HG03175 (cell line): ENCODE data around the gene MRPS34.

Experiments used
- ATAC-seq: cut with Tn5 transposase; IDR thresholded peaks from one replicate; pipeline ENCODE4 v1.9.1; 2021; ENCODE audit warnings: mild to moderate bottlenecking, moderate library complexity; ENCODE audit not compliant: unreplicated experiment

MRPS34 gene

DNA sequence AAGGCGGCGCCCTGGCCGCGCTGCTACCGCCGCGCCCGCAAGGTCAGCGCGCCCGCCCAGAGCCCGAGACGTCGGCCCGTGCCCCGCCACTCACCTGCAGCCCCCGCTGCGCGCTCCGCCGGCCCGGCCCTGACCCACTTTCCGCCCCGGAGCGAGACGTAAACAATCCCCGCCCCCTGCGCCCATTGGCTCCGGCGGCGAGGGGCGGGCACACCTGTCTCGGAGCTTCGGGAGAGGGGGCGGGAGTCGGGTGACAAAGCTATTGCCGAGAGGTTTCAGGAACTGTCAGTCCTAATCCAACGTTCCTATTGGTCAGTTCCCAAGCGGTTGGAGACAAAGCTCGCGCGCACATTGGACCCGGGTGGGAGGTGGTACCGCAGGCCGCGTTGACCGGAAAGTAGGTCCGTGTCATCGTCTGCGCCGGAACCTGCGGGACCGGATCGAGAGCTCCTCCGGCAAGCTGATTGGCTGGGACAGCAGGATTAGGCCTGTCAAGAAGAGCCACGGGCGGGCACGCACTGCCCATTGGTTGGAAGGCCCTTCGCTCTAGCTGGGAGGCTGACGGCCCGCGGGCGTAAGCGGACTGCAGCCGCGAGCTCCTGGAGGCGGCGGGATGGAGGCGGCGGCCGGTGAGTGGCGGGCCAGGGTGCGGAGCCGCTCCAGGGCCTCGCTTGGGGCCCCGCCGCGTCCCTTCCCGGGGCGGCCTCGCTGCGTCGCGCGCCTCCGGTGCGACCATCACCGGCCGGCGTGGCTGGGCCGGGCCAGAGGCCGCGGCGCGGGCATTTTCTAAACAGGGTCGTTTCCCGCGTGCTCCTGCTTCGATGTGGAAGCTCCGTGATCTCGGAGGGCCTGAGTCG is 9.7 kb upstream of the MRPS34 start, which contains the start of the genes NUBP2 and SPSB3:
TSS of gene NUBP2 (plus strand) at position 553 of the 857 bp plus-strand sequence. CDS start at position 614, 61 bp downstream.
TSS of gene SPSB3 (minus strand) at position 164 of the 857 bp plus-strand sequence. CDS start 1,088 bp downstream, outside the sequence.
- ATAC-seq = peak; percentile 89

DNA sequence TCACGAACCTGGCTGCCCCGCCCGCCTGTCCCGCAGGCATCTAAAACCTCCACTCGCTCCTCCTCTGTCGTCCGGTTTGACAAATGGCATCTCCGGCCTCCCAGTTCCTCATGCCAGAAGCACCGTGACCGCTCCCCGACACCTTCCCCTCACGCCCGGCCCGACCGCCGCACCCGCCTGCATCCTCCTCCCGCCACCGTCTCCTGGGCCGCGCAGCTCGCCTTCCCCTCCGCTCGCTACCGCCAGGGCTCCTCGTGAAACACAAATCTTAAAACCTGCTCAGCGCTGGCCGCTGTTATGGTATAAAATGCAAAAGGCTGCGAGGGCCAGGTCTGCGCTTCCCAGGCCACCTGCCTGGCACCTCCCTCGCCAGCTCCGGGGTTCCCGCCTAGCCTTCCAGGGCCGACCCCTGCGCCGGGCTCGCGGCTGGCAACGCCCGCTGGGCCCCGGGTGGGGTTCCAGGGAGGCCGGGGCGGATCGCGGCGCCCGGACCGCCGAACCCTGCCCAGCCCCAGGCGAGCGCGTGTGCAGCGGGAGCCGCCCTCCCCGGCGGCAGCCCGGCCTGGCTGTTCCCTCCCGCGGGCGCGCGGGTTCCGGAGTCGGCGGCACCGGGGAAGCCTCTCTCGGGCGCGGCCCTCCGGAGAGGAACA is 8.9 kb upstream of the MRPS34 start:
- no peak for ATAC-seq

- no peak for ATAC-seq
These were observed 8.3 kb upstream of the MRPS34 start for GRCh38 chr16:1781254-1781653.

DNA sequence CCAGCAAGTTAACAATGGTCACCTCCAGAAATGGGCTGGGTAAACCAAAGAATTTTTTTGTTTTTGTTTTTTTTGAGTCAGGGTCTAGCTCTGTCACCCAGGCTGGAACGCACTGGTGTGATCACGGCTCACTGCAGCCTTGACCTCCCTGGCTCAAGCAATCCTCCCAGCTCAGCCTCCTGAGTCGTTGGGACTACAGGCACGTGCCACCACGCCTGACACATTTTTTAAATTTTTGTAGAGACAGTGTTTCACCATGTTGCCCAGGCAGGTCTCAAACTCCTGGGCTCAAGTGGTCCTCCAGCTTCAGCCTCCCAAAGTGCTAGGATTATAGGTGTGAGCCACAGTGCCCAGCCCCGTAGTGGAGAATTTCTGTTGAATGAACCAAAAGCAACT is 7.7 kb upstream of the MRPS34 start:
- no peak for ATAC-seq

GRCh38 chr16:1779741-1780676 is 7.1 kb upstream of the MRPS34 start:
- no peak for ATAC-seq

DNA sequence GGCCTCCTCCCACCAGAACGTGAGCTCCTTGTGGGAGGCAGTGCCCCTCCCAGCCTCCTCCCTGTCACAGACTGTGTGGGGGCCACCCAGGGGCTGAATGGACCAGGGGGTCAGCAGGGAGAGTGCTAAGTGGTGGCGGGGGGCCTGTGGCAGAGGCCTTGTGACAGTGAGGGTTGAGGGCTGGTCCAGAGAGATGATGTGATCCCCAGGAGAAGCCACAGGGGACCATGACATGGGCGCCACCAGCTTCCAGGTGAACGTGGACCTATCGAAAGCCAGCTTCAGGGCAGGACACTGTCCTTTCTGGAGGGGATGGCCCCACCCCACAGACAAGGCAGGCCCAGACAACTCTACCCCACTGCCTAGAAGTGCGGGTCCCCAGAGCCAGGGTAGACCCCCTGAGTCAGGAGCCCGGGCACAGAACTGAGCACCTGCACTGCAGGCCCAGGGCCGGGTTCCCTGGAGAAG is 6.3 kb upstream of the MRPS34 start:
- ATAC-seq = no peak

DNA sequence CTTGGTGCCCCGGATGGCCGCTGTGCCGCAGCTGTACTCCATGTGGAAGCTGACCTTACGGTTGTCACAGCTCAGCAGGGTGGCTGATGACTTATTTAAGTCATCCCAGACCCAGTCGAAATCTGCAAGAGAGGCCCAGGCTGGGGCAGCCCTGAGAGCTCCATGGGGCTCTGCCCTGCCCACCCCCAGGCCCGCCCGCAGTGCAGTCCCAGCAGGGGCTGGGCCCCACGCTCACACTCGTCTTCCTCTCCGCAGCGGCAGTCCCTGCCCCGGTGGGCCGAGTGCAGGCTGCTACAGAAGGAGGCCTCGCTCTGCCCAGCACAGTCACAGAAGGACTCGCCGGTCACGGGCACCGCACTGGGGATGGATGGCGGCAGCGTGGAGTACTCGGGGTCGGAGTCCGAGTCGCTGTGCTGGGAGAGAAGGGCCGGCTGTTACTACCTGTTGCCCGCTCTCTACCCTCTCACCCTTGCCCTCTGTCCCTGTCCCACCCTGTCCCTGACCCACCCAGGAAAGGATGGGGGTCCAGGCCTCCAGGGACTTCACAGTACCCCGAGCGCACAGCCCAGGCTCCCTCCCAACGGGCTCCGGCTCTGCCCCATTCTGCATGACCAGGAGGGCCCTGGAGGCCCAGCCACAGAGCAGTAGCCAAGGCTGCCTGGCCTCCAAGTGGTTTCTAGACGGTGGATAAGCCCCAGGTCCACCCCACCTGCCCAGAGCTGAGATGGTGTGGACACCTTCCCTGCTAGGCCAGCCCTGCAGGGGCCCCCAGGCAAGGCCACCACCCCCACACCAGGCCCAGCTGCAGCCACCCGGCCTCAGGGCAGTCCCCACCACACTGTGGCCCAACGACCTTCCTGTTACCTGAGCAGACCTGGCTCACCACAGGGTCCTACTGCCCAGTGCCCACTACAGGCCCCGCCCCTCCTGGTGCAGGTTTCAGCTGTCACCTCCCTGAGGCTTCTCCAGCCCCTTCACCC is 5.6 kb upstream of the MRPS34 start:
- ATAC-seq = no peak

- ATAC-seq = no peak
These were observed 4.7 kb upstream of the MRPS34 start for GRCh38 chr16:1777375-1778199.

DNA sequence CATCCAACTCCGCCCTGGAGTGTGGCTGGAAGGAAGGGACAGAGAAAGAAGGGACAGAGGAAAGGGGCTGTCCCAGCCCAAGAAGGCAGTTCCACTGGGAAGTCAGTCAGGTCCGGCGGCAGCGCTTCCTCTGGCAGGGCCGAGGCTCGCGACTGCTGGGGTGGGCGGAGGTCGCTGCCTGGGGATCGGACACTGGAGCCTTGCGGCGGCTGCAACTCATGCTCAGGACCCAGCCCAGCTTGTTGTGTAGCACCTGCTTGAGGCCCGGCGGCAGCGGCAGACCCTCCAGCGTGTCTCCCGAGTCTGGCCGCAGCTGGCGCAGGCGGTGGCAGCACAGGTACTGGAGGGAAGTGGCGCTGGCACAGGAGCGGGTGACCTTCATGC is 4.0 kb upstream of the MRPS34 start:
- ATAC-seq = no peak

- ATAC-seq = no peak
These were observed 3.7 kb upstream of the MRPS34 start for GRCh38 chr16:1776672-1776955.

DNA sequence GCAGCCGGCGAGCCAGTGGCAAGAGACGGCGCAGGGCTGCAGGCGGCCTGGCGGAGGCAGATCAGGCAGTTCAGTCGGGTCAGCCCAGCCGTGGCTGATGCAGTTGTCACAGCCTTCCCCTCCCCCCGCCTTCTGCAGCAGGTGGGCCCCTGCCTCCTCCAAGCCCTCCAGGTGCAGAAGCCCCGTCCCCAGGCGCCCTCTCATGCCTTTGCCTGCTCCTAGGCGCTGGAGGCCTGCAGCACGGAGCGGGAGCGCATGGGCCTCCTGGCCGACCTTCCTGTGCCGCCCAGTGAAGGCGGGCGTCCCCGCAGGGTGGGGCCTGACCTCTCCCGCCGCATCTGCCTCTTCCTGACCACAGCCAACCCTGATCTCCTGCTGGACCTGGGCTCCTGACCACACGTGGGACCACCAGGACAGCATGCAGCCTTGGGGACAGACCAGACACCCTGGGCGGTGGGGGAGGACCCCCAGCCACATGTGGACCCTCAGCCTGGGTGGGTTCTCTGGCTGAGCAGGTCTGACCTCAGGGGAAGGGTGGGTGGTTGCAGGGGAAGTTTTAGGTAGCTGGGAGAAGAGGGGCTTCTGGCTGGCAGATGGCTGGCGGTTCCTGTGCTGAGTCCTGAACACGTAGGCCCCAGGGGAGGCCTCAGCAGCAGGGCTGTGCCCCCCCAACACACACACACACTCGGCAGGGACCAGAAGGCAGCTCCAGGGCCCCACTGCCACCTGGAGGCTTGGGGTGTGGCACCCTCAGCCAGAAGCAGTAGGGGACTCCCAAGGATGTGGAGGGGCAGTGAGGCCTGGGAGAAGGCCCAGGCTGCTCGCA is 3.1 kb upstream of the MRPS34 start:
- ATAC-seq = no peak

- no peak for ATAC-seq
These were observed 2.3 kb upstream of the MRPS34 start for GRCh38 chr16:1775006-1775845.

GRCh38 chr16:1774448-1774780 is 1.5 kb upstream of the MRPS34 start:
- no peak for ATAC-seq

DNA sequence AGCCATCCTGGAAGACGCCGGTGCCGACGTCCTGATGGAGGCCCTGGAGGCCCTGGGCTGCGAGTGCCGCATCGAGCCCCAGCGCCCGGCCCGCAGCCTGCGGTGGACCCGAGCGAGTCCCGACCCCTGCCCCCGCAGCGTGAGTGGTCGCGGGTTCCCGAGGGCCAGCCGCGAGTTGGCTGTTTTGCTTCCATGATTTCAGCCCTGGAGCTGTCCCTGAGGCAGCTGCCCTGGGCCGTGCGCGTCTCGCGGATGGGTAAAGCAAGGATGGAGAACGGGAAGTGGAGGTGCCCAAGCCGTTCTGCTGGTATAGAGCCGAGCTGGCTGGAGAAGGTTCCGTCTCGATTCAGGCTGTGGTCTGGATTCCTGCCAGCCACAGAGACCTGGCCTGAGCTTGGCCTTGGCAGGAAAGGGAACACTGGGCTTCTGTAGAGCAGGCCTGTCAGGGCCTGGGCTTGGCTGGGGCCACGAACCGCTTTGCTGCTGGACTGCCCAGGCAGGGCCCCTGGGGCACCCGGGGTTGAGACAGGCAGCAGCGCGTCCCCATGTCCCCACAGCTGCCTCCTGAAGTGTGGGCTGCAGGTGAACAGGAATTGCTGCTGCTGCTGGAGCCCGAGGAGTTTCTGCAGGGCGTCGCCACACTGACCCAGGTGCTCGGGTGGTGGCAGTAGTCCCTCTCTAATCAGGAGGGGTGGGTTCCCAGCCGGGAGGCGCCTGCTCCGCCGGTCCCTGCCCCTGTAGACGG is 941 bp upstream of the MRPS34 start:
- ATAC-seq = no peak

GRCh38 chr16:1772362-1772907 is 499 bp downstream of the MRPS34 start, which contains the start of gene EME2:
EME2 (plus strand) TSS chr16:1772810; CDS start chr16:1773228, 418 bp downstream.
- ATAC-seq = no peak

DNA sequence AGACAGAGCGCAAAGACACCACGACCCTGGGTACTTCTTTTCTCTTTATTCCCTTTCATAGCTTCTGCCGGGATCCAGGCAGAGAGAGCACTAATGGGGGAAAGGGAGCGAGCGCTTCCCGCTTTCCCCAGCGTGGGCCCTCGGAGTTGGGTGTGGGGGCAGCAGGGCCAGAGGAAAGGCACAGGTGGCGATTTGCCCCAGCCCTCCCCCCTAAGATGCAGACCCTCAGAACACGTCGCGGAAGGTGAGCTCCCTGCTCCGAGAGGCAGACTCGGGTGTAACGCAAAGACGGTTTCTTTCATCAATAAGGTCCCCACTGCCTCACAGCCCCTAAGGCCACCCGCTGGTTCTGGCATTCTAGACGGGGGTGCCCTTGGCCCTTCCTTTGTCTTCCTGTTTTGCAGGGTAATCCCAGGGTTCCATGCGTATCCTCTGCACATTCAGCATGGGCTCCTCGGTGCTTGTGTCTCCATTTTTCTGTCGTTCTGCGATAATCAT is 1.0 kb downstream of the MRPS34 start:
- no peak for ATAC-seq
